Fibroblast of the aortic adventitia (primary cell): Measurements from ENCODE around the gene ROR2. TPM values are rescaled to one million over a fixed set of nuclear protein-coding genes. Genes with fewer than 3 reads are reported as not detected.

ENCODE experiments used
- DNase-seq: peaks from one replicate; pipeline ENCODE4 v3.0.0-alpha.2; 2010; ENCODE audit warnings: low read depth
- H3K4me3 ChIP-seq: 2 replicates; pipeline ENCODE4 v1.5.1; 2011; ENCODE audit warnings: low read depth, mild to moderate bottlenecking, control low read depth, low read length, moderate library complexity
- total RNA-seq: library from RNA; depleted of rRNA; stranded (reverse); fragments of >200 nt; gene quantifications from 2 replicates; pipeline ENCODE4 v1.2.3, GENCODE V29; 2012; ENCODE audit warnings: low replicate concordance
- TF ChIP-seq, protein P1 (sequence below): IDR thresholded peaks from 2 replicates; pipeline ENCODE4 v1.5.1; 2011; ENCODE audit warnings: mild to moderate bottlenecking, low read length, control low read depth, inconsistent platforms; ENCODE audit not compliant: insufficient read depth

ROR2 gene
- total RNA-seq, 1 donor: 13.0 TPM

DNA sequence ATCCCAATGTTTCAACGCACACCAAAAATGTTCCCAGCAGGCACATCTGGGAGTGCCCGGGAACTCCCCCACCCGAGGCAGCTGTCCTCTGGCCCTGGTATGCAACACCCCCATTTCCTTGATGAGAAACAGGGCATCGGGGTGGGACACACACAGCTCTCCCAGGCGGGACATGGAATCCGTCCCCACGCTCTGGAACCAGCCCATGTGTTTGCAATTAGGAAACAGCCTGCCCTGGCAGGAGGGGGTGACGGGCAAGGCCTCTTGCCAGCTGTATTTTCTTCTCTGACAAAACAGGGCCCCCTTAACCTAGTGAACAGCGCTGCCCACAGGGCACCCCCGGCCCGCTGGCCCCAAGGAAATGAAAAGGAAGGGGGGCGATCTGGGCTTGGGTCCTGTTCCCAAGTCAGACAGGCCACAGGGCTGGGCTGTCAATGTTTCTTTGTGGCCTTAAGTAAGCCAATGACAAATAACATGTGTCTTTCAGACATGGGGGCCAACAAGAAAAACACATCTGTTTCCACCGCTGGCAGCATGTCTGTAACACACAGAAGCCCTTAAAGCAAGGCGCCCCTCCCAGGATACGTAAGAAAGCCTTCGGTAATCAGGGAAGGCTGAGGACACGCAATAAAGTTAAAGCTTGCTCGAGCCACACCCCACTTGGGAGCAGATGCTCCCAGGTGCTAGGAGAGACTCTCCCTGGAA lies 125.3 kb downstream of the ROR2 start:
- DNase-seq: peak; percentile 78
- H3K4me3 ChIP-seq: peak overlapping the region; percentile 13
- TF ChIP-seq, protein P1, sequence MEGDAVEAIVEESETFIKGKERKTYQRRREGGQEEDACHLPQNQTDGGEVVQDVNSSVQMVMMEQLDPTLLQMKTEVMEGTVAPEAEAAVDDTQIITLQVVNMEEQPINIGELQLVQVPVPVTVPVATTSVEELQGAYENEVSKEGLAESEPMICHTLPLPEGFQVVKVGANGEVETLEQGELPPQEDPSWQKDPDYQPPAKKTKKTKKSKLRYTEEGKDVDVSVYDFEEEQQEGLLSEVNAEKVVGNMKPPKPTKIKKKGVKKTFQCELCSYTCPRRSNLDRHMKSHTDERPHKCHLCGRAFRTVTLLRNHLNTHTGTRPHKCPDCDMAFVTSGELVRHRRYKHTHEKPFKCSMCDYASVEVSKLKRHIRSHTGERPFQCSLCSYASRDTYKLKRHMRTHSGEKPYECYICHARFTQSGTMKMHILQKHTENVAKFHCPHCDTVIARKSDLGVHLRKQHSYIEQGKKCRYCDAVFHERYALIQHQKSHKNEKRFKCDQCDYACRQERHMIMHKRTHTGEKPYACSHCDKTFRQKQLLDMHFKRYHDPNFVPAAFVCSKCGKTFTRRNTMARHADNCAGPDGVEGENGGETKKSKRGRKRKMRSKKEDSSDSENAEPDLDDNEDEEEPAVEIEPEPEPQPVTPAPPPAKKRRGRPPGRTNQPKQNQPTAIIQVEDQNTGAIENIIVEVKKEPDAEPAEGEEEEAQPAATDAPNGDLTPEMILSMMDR: no peak

DNA sequence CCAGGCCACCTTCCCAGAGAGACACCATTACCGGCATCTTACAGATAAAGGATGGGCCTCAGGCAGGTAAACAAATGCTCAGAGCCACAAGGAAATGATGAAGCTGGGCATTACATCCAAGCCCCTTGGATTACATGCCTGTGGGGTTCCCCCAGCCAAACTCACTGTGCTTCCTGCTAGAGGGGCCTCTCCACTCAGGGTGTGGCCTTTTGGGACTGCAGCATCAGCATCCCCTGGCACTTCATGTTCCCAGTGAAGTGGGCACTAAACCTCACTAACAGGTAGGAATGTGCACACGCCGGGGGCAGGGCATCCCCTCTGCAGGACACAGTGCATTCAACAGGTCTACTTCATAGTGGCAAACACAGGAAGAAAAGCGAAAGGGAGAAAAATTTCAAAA lies 125.9 kb downstream of the ROR2 start:
- H3K4me3 ChIP-seq: peak overlapping the region; percentile 17
- no peak for DNase-seq
- TF ChIP-seq, protein P1: no peak

DNA sequence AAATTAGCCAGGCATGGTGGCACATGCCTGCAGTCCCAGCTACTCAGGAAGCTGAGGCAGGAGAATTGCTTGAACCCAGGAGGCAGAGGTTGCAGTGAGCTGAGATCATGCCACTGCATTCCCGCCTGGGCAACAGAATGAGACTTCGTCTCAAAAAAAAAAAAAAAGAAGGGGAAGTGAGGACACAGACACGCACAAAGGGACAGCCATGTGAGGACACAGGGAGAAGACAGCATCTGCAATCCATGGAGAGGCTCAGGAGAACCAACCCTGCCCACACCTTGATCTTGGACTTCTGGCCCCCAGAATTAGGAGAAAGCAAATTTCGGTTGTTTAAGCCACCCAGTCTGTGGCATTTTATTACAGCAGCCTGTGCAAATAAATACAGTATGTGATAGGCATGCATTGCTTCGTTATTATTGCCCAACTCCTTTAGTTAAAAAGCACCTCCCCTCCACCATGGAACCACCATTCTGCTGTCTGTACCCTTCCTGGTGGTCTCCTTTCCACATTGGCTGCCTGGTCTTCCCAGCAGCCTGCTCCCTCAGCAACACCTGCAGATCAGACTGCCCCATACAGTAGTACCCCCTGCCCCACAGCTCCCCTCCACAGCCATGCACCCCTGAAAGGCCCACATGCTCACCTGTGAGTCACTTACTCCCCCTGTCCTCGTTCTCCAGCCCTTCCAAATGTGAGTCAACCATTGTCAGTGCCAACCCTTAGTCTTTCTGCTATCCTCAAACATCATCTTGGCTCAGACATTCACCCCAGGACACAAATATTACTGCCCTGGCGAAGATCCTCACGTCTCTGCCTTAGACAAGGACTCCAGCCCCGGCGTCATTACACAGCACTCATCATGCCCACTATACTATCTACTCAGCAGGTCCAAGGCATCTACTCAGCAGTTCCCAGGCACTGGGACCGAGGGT lies 128.8 kb downstream of the ROR2 start:
- TF ChIP-seq, protein P1: no peak
- no peak overlapping the region for H3K4me3 ChIP-seq
- peak; percentile 36 for DNase-seq

DNA sequence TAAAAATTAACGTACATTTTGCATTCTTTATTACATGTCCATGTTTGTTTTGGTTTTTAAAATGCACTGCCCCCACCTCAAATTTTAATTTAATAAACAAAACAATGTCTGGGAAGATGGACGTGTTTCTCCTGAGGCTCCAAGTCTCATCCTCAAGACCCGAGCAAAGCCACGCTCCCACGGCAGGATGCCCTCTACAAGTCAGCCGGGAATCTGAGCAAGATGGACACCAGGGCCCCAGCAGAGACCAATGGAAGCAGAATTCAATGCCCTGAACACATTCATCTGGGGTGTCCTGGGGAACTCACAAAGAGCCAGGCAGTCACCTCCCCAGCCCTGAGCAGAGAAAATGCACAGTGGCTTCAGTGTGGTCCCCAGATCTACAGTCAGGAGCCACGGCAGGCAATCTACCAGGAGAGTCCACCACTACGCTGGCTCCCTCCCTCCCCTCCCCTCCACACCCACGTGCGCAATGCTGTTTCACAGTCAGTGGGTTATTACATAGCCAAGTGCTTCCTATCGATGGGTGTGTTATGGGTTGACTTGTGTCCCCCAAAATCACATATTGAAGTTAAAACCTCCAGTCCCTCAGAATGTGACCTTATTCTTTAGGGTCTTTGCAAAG lies 129.8 kb downstream of the ROR2 start:
- H3K4me3 ChIP-seq: no peak overlapping the region
- TF ChIP-seq, protein P1: no peak
- no peak for DNase-seq

DNA sequence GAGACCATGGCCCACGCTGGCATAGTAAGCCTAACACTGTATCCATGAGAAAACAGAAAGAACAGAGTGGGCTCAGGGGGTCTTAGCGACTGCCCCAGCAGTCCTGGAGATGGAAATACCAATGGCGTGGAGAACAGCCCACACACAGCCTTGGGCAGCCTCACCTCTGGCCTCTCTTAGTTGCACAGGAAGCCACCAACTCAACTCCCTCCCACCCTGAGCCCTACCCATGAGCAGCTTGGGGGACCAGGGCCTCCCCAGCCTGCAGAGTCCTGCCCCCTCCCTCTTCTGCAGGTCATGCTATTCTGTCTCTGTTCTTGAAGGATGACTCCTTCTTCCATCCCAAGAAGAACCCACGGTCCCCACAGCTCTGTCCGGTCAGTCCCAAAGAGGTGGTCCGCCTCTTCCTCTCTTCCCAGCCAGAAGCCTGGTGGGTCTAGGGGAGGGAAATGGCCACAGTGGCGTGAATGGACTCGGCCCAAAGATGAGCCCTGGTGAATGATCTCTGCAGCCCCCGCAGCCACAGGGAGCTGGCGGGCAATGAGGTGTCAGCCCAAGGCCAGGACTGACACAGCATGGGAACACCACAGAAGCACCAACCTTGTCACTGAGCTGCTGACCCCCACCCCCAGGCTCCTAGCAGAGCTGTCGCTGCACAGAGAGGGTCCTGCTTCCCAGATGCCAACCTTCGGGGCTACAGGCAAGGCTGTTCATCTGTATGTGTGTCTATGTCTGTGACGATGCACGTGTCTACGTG lies 131.2 kb downstream of the ROR2 start:
- TF ChIP-seq, protein P1: no peak
- DNase-seq: no peak
- H3K4me3 ChIP-seq: no peak overlapping the region

DNA sequence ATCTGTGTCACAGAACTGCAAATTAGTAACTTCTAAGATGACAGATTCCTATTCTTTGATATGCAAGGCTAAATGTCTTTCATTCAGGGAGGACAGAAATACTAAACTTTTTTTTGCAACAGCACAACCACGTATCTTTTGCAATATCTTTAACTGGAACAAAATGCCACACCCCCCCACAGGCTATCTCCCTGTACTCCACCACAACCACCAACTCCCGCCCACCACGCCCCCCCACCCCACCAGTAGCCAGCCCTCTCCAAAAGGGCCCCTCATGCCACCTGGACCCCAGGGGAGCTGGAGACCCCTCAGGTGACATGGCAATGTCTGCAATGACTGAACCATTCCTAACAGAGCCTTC lies 131.8 kb downstream of the ROR2 start:
- TF ChIP-seq, protein P1: no peak
- no peak for DNase-seq
- no peak overlapping the region for H3K4me3 ChIP-seq
